DMS 273 (cell line): ENCODE results near the gene PARD3B.

Experiments used
- DNase-seq: peaks from one replicate; lab custom pipeline; 2025; ENCODE audit not compliant: unreplicated experiment; lab: John Stamatoyannopoulos, UW

Gene PARD3B

GRCh38 chr2:204933735-204934374 is 388.6 kb downstream of the PARD3B start:
- DNase-seq: no peak

- no peak for DNase-seq
These were observed 399.7 kb downstream of the PARD3B start for GRCh38 chr2:204944927-204945326.

GRCh38 chr2:204945376-204945775 is 400.1 kb downstream of the PARD3B start:
- no peak for DNase-seq

GRCh38 chr2:204946892-204947291 is 401.6 kb downstream of the PARD3B start:
- DNase-seq: peak; percentile 24

- no peak for DNase-seq
These were observed 402.1 kb downstream of the PARD3B start for GRCh38 chr2:204947405-204947804.

GRCh38 chr2:204948024-204948763 is 402.9 kb downstream of the PARD3B start:
- DNase-seq: no peak

- DNase-seq: no peak
These were observed 403.5 kb downstream of the PARD3B start for GRCh38 chr2:204948822-204949221.

GRCh38 chr2:204950695-204951346 is 405.5 kb downstream of the PARD3B start:
- DNase-seq: no peak

- DNase-seq: no peak
These were observed 413.1 kb downstream of the PARD3B start for GRCh38 chr2:204958371-204958770.

- no peak for DNase-seq
These were observed 419.1 kb downstream of the PARD3B start for GRCh38 chr2:204964414-204964813.

GRCh38 chr2:204966245-204966644 is 421.0 kb downstream of the PARD3B start:
- no peak for DNase-seq

- peak; percentile 15 for DNase-seq
These were observed 422.1 kb downstream of the PARD3B start for GRCh38 chr2:204967199-204967960.

GRCh38 chr2:204971206-204971907 is 426.1 kb downstream of the PARD3B start:
- no peak for DNase-seq

GRCh38 chr2:204972161-204972560 is 426.9 kb downstream of the PARD3B start:
- DNase-seq: no peak

- no peak for DNase-seq
These were observed 427.5 kb downstream of the PARD3B start for GRCh38 chr2:204972606-204973336.

GRCh38 chr2:204973616-204974015 is 428.3 kb downstream of the PARD3B start:
- no peak for DNase-seq

- no peak for DNase-seq
These were observed 429.2 kb downstream of the PARD3B start for GRCh38 chr2:204974487-204974886.

GRCh38 chr2:204977914-204978313 is 432.6 kb downstream of the PARD3B start:
- DNase-seq: peak; percentile 7

- DNase-seq: peak; percentile 22
These were observed 437.0 kb downstream of the PARD3B start for GRCh38 chr2:204982303-204982702.

- DNase-seq: peak; percentile 15
These were observed 439.2 kb downstream of the PARD3B start for GRCh38 chr2:204984518-204984917.
